HG03196 (cell line): ENCODE results near the gene FYN.
"Not testable (repeated sequence)": the region's sequence is repeated elsewhere in the genome, so short reads cannot be mapped to it uniquely, and the experiment has no call there.

Experiments
- ATAC-seq: cut with Tn5 transposase; IDR thresholded peaks from one replicate; pipeline ENCODE4 v1.9.1; 2021; ENCODE audit not compliant: unreplicated experiment

Gene FYN

DNA sequence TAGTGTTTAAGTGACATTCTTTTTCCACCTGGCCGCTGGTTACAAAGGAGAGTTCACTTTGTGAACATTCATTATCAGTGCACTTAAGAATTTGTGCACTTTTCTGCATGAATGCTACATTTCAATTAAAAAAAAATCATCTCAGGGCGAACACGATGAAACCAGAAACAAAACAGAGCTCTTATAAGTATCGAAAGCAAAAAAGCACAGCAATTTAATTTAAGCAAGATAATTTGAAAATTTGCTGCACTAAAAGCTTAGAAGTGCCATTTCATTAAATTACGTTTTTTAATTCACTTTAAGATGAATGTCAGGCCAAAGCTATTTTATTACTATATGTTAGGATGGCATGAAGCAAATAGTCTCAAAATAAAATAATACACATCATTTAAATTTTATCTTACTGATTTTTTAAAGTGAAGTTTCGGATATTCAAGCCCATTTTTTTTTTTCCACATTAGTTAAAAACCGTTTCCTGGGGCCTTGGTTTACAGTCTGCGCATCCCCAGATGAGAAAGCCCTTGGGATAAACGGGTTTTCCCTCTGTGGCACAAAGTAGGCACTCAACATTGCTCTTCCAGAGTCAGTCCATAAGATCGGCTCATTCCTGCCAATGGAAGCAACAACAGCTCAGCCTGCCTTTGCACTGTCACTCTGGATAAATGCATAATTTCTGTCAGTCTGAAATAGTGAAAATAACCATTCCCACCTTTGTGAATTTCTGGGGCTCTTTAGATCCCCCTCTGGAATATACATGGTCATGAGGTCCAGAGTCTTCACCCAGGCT lies 80.1 kb downstream of the FYN start:
- no peak for ATAC-seq

DNA sequence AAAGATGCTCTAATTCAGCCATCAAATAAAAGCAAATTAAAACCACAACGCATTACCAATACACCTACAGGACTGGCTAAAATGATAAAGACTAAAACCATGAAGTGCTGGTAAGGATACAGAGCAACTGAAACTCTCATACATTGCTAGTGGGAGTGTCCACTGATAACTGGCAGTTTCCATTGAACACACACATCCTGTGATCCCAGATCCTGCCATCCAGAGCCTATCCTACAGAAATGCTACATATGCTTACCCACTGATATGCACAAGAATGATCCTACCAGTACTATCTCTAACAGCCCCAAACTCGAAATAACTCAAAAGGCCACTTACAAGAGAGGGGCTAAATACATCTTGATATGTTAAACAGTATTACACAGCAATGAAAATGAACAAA lies 81.0 kb downstream of the FYN start:
- ATAC-seq, result no peak

DNA sequence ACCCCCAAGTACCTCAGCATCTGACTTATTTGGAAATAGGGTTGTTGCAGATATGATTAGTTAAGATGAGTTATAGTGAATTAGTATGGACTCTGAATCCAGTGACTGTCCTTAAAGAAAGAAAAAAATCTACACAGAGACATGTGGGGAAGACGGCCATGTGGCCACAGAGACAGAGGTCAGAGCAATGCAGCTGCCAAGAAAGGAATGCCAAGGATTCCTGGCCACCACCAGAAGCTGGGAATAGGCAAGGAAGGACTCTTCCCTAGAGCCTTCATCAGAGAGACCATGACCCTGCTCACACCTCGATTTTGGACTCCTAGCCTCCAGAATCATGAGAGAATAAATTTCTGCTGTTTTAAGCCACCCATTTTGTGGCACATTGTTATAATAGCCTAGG lies 81.8 kb downstream of the FYN start:
- no peak for ATAC-seq

DNA sequence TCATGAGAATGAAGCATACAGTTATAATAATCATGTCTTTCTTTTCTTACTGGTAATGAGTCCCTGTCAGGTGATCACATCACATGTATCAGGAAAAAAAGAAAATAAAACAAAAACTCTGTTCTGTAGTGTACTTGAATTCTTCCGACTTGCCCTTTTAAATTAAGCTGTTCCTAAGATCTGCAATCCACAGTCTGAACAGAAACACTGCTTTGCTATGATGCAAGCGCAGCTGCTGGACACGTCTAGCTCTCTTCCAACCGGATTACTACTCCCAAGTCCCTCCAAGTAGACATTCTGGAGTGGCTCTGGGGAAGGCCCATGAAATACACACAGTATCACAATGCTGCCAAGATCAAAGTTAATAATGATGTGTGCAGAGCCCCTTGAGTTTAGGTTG lies 83.7 kb downstream of the FYN start:
- no peak for ATAC-seq

GRCh38 chr6:111788379-111789276 lies 84.6 kb downstream of the FYN start:
- ATAC-seq, result no peak

GRCh38 chr6:111786151-111786550 lies 87.1 kb downstream of the FYN start:
- ATAC-seq, result not testable (repeated sequence)

GRCh38 chr6:111784433-111784832 lies 88.8 kb downstream of the FYN start:
- no peak for ATAC-seq

DNA sequence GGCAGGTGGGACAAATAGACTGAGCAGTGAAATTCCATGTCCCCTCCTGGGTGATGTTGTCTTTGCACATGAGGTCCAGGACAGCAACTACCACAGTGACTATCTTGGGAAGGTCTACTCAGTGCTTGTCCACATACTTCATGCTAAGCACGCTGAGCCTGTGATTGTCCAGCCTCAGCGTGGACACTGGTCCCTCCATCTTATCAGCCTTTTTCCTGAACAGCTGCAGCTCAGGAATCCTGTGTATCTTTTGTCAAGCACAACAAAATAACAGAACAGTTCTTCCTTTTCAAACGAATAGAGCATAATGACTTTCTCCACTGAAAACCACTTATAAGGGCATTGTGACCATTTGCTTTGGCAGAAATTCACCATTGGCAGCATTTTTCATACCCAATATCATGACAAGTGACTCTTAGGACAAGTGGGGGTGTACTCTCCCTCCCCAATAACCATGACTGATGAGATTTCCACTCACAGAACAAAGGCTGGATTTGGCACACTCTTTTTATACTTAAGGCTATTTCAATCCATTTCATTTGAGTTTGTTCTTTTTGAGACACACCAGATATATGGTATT lies 90.3 kb downstream of the FYN start:
- no peak for ATAC-seq

DNA sequence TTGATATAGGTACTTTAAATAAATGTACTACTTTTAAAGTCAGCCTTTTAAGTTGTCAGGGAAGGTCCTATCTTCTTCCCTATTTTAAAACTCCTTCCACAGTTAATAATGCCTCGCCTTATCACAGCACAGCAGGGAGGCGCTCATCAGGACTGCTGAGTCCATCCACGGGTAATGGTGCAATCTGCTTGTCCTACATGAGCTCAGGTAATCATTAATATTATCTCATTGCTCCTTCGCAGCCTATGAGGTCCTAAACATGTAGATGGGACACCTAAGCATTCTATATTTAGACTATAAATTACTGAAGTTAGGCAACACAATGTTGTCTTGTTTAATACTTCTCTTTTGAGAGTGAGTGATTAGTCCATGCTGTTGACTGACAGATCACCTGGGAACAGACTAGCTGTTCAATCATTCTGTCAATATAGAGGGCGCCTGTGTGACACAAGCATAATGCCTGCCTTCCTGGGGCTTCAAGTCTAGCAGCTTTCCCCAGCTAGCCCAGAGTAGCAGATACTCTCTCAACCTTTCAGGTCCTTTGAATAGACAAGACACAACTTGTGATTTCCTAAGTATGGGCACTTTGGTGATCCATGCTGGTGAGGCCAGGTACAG lies 91.0 kb downstream of the FYN start:
- no peak for ATAC-seq

- ATAC-seq, result no peak
These were observed 92.1 kb downstream of the FYN start for GRCh38 chr6:111781041-111781708.

DNA sequence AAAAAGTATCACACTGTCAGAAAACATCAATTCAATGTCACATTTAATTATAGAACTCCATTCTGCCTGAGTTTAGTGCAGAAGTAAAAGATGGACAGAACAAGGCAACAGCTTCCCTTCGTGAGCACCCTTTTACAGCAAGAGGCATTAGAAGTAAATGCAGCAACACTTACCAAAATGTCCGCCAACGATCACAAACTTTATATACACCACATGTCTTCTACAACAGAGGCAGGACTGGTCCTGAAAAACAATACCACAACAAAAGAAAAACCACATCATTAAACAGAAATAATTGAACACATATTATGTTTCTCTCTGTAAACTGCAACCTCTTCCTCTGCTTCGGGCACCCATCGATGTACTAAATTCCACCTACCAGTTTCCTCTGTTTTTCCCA lies 92.9 kb downstream of the FYN start:
- no peak for ATAC-seq

DNA sequence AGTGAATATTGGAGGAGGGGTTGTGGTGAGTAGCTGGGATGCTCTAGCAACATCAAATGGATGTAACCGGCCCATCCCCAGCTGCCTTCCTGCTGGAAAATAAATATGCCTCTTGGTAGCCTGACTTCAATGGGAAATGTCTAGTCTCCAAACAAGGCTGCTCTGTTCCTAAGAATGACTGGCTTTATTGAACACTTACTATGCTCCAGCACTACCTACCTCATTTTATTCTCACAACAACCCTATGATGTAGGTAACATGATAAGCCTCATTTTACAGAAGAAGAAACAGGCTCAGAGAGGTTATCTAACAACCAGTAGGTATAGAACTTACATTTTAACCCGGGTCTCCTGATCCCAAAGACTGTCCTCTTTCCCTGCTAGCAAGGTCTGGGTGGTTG lies 93.6 kb downstream of the FYN start:
- ATAC-seq, result no peak

- no peak for ATAC-seq
These were observed 94.2 kb downstream of the FYN start for GRCh38 chr6:111779031-111779430.

DNA sequence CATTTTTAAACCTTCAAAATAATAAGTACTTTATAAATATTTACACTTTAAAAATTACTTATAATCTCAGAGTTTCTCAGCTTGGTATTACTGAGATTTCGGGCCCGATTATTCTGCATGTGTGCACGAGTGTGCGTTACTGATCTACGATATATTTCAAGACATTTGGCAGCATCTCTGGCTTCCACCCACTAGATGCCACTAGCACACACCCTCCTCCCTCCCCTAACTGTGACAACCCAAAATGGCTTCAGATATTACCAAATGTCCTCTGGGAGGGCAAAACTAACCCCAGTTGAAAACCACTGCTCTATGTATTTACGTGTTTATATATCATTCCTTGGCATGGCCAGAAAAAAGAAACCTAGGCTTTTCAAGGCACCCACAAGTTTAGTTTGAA lies 95.9 kb downstream of the FYN start:
- no peak for ATAC-seq

GRCh38 chr6:111776236-111777221 lies 96.7 kb downstream of the FYN start:
- no peak for ATAC-seq

- ATAC-seq, result no peak
These were observed 97.9 kb downstream of the FYN start for GRCh38 chr6:111775145-111775922.

GRCh38 chr6:111774346-111774703 lies 98.9 kb downstream of the FYN start:
- no peak for ATAC-seq

DNA sequence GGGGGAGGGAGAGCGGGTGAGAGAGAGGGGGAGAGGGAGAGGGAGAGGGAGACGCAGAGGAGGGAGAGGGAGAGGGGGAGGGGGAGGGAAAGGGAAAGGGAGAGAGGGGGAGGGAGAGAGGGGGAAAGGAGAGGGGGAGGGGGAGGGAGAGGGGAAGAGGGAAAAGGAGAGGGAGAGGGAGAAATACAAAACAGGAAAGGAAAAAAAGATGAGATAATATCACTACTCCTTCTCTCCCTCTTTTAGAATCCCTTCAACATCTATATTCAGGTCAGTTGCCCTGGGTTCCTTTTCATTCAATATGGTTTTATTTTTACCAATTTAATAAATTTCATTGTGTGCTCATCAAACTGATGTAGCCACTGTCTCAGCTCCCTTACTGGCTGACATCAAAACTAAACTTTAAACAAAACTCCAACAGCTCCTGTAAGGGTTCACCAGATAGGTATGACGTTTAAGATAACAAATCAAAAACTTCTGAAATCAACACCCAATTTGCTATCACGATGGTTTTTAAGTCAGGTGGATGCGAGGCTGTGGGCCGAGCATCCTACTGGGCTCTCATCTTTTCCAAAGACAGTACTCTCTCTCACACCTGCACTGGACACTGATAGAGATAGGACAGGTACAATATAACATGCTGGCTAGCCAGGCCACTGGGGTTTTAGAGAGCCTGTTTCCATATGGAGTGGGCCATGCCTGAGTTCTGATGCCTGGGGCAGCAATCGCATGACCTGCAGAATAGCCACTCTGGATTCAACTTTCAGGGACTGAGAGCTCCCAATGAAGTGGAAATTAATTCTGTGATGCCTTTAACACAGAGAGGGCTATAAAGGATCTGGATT lies 99.5 kb downstream of the FYN start:
- no peak for ATAC-seq
